ENCODE measurements around the gene ZNF605.
"Not testable (repeated sequence)": the region's sequence is repeated elsewhere in the genome, so short reads cannot be mapped to it uniquely, and the experiment has no call there.

Gene ZNF605

GRCh38 chr12:132956011-132956788 lies at the start of gene ZNF605:
Gene ZNF605, minus strand, starts transcription at chr12:132956306. Its CDS starts 10,671 bp downstream, at chr12:132945635.
- DNase-seq = peak; percentile 90

- DNase-seq = no peak
Observed at GRCh38 chr12:132998741-132999140, 42.6 kb upstream of the ZNF605 start.

DNA sequence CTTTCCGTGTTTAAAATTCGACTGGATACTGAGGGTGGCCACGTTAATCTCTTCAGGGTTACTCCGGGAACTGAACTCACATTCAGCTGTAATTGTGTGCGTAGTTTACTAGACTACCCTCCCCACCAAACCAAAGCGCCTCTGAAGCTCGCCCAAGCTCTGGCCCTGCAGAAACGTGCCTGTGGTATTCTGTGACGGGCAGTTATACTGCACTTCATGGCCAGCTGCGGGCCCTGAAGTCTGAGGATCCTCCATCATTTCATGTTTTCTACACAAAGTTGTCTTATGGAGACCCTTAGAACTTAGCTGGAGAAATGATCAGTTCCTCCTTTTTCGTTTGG lies 30.7 kb upstream of the ZNF605 start:
- DNase-seq = no peak

GRCh38 chr12:132986001-132986884 lies 30.1 kb upstream of the ZNF605 start, which contains the start of gene ZNF26:
Gene ZNF26, plus strand, starts transcription at chr12:132986367. Its CDS starts 474 bp downstream, at chr12:132986841.
- peak; percentile 92 for DNase-seq

GRCh38 chr12:132976870-132977269 lies 20.8 kb upstream of the ZNF605 start:
- peak; percentile 13 for DNase-seq

DNA sequence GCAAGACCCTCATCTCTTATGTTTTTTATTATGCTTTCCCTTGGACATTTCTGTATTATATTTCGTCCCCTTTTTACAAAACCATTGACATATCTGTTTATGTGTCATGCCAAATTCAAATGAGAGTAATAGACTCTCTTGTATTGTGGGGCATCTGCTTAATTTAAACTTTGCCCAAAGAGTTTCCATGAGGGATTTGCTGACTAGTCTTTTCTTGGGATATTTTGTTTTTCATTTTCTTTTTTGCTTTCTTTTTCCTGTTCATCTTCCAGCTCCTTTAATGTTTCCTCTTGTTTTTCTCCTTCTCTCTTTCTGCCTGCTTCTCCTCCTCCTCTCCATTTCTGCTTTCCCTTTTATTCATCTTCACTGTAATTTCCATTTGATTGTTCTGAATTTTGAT lies 16.3 kb upstream of the ZNF605 start:
- no peak for DNase-seq

DNA sequence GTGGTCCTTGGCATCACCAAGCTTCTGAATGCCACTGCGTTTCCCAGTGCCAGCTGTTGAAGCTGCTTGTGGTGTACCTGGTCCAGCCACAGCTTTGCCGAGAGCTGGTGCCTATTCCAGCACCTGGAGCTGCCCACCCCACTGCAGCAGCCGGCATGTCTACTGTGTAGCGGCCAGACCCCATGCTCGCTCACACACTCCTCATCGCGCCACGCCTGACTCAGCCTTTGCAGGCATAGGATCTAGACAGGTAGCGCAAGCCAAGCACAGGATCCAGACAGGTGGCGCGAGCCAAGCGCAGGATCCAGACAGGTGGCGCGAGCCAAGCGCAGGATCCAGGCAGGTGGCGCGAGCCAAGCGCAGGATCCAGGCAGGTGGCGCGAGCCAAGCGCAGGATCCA lies 11.6 kb upstream of the ZNF605 start:
- no peak for DNase-seq

- no peak for DNase-seq
Observed at GRCh38 chr12:132966676-132967415, 10.7 kb upstream of the ZNF605 start.

GRCh38 chr12:132965796-132966195 lies 9.7 kb upstream of the ZNF605 start:
- DNase-seq = no peak

- not testable (repeated sequence) for DNase-seq
Observed at GRCh38 chr12:132963947-132964346, 7.8 kb upstream of the ZNF605 start.

- DNase-seq = not testable (repeated sequence)
Observed at GRCh38 chr12:132961790-132962189, 5.7 kb upstream of the ZNF605 start.

DNA sequence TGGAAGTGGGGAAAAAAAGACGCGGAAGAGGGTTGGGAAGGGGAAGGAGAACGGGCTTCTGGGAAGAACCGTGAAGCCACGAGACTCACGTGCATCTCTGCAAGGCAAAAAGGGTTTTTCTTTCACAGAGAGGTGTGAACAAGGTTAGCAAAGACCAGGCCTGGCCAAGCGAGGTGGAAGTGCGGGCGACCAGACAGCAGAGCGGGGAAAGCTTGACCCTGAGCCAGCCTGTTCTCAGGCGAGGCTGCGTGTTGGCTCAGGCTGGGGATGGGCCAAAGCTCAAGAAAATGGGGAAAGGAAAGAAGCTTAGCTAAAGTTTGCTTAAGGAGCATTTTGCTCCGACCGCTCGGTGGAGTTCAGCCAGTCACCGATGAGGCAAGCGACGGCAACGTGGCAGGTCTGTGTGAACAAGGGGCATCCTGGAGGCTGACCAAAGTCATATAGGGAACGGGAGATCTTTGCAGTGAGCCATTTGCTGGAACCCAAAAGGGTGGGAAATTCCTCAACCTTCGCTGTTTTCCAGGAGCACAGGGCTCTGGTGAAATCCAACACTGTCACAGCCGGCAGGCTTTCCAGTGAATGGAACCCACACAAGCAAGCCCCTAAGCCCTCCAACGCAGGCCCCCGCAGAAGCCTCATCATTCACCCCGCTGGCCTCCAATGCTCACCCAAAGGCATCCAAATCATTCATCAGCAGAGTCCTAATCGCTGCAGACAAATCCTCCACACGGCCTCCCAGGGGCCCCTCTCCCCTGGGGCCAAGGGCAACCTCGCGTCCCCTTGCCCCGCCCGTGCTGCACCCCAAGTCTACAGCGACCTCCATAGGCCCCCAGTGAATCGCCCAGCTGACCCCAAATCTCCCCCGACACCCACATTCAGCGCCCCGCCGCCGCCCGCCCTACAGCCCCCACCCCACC lies 754 bp downstream of the ZNF605 start:
- DNase-seq = no peak

DNA sequence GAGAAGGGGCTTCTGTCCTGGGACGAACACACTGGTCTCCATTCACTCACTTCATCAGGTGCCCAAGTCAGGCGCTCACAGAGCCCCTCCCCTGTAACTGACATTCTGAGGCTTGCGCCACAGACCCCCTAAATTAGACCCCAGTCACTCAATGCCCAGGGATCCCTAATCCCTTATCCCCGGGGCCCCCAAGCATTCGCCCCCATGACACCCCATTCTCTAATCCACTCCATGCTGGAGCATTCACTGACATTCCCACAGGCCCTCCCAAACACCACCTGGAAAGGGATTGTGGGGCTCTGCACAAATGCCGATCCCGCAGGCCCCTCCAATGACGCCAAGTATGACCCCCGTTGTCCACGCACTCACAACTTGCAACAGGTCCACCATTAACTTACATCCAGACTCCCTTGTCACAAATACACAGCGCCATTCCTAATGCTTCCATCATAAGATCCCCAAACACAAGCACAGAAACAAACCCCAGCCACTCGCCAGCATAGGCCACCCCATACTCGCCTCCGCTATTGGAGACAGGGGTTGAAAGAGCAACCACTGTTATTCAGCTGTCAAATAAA lies 1.5 kb downstream of the ZNF605 start:
- no peak for DNase-seq

GRCh38 chr12:132953771-132954170 lies 2.3 kb downstream of the ZNF605 start:
- DNase-seq = no peak

- no peak for DNase-seq
Observed at GRCh38 chr12:132953163-132953425, 3.0 kb downstream of the ZNF605 start.

GRCh38 chr12:132952371-132953162 lies 3.5 kb downstream of the ZNF605 start:
- DNase-seq = no peak

- DNase-seq = no peak
Observed at GRCh38 chr12:132951649-132952048, 4.5 kb downstream of the ZNF605 start.

GRCh38 chr12:132950844-132951535 lies 5.1 kb downstream of the ZNF605 start:
- no peak for DNase-seq

DNA sequence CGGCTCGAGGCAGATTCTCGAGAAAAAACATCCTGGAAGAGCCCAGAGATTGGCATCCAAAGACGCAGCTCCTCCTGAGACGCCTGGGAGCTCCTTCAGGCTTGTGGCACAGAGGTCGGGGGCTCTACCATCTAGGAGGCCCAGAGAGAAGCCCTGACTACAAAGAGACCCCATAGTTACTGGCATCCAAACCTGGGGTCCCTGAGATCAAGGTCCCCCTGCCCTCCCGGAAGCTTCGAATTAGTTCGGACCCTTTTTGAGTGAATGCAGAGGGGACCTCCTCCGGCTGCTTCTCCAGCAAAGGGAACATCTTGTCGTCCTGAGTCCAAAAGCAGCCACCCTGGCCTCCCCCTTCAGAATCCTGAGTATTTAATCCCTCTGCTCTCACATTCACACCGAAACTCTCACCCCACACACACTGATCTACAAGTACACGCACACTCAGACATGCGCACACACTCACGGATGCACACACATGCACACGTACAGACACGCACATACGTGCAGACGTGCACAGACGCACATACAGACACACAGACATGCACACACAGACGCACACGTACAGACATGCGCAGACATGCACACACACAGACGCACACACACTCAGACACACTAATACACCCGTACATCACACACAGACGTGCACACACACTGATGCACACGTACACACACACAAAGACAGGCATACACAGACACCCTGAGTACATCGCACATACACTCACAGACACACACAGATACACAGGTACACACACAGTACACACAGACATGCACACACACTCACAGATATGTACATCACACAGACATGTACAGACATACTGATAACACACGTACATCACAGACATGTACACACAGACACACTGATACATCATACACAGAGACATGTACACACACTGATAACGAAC lies 5.9 kb downstream of the ZNF605 start:
- no peak for DNase-seq

All from CD4-positive, alpha-beta T cell treated with Interleukin-12 subunit alpha and Interleukin-12 subunit beta, for 1 hour (primary cell).